AG04449 (cell line): ENCODE results near the gene CLMP.

Source experiments
- CTCF ChIA-PET: fragments of 350-600 bp; formaldehyde crosslinking; extraction: SDS; loops from one replicate; lab custom pipeline; 2021; ENCODE audit warnings: antibody characterized with exemption; lab: Yijun Ruan, JAX
- POLR2A ChIA-PET: fragments of 400-600, 350-600 bp; formaldehyde crosslinking; extraction: SDS; loops from one replicate; lab custom pipeline; 2020; ENCODE audit warnings: antibody characterized with exemption, inconsistent platforms; lab: Yijun Ruan, JAX
- DNase-seq: peaks from one replicate; pipeline ENCODE4 v3.0.0-alpha.2; 2010; ENCODE audit warnings: low read depth, low spot score
- H3K4me3 ChIP-seq: 2 replicates; pipeline ENCODE4 v1.5.1; 2011; ENCODE audit warnings: low read depth, mild to moderate bottlenecking, control low read depth, low read length
- TF ChIP-seq, protein P1 (sequence below): IDR thresholded peaks from one replicate; pipeline ENCODE4 v1.5.1; 2011; ENCODE audit warnings: mild to moderate bottlenecking, moderate library complexity, low read length, control low read depth, inconsistent platforms; ENCODE audit not compliant: insufficient read depth; ENCODE audit errors: missing control alignments

The CLMP gene

DNA sequence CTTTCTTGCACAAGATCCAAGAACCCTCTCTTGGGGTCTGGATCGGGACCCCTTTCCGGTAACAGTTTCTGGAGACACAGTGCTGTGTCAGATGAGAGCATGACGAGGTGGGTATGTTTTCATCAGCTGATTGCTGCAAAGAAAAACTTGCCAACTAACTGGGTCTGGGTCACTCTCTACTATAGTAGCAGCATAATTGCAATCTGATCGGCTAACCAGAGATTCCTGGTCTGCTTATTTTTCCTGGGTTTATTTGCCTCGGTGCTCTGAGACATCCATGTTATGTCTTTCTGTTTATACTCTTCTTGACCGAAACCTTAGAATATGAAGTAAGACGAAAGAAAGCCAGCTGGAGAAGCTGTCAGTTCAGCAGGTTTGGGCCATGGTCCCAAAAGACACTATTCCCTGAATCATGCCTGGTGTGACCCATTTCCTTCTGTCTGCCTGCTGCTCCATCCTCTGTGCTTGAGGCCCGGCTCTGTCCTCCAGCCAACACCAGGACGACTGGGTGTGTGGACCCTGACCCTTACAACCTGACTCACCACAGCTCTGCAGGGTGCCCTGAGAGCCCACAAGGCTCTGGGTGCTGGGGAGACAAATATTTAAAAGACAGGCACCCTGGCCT lies 24.1 kb upstream of the CLMP start:
- TF ChIP-seq, protein P1, sequence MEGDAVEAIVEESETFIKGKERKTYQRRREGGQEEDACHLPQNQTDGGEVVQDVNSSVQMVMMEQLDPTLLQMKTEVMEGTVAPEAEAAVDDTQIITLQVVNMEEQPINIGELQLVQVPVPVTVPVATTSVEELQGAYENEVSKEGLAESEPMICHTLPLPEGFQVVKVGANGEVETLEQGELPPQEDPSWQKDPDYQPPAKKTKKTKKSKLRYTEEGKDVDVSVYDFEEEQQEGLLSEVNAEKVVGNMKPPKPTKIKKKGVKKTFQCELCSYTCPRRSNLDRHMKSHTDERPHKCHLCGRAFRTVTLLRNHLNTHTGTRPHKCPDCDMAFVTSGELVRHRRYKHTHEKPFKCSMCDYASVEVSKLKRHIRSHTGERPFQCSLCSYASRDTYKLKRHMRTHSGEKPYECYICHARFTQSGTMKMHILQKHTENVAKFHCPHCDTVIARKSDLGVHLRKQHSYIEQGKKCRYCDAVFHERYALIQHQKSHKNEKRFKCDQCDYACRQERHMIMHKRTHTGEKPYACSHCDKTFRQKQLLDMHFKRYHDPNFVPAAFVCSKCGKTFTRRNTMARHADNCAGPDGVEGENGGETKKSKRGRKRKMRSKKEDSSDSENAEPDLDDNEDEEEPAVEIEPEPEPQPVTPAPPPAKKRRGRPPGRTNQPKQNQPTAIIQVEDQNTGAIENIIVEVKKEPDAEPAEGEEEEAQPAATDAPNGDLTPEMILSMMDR = no peak
- no peak for DNase-seq
- POLR2A ChIA-PET = no interaction called here
- CTCF ChIA-PET = interaction anchor here (1.0 to 3.6 kb wide), 4 partner anchors 9 to 116 kb away, joined by 3 to 20 read pairs (median 4); no protein-coding TSS in a partner anchor
- no peak overlapping the region for H3K4me3 ChIP-seq

DNA sequence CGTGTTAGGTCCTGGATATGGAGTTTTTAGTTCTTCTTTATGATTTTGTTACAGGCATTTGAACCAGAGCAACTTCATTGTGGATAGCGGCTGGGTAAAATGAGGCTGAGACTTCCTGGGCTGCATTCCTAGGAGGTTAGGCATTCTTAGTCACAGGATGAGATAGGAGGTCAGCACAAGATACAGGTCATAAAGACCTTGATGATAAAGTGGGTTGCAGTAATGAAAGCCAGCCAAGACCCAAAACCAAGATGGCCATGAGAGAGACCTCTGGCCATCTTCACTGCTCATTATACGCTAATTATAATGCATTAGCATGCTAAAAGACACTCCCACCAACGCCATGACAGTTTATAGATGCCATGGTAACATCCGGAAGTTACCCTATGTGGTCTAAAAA lies 23.4 kb upstream of the CLMP start:
- TF ChIP-seq, protein P1 = no peak
- CTCF ChIA-PET = interaction anchor here (1.0 to 3.6 kb wide), 4 partner anchors 10 to 115 kb away, joined by 3 to 20 read pairs (median 3); no protein-coding TSS in a partner anchor
- no peak for DNase-seq

DNA sequence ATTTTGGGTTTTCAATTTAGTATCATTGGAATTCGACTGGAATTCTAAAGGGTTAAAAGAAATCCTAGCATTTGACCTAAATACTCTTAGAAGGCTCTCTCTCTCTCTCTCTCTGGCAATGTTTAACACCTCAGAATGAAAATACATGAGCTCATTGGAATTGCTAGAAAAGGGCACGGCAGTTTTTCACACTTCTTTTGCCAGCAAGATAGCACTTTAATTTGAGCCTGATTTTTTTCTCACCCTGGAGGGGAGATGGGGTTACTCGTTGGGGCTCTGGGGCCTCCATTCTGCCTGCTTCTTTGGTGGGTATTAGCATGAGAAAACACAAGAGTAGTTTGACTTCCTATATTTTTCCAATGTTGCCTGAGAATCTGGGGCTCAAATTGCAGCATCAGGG lies 22.8 kb upstream of the CLMP start:
- DNase-seq = no peak
- no peak overlapping the region for H3K4me3 ChIP-seq
- ChIA-PET POLR2A (interaction anchor here (0.7 kb wide), 1 partner anchor 13 kb away, joined by 5 read pairs; no protein-coding TSS in a partner anchor), CTCF (interaction anchor here (1.4 to 3.6 kb wide), 2 partner anchors 12 to 28 kb away, joined by 3 to 20 read pairs; no protein-coding TSS in a partner anchor)
- TF ChIP-seq, protein P1 = no peak

More for the DNA sequence above, 23.4 kb upstream of the CLMP start:
- POLR2A ChIA-PET = interaction anchor here (0.7 kb wide), 1 partner anchor 13 kb away, joined by 5 read pairs; no protein-coding TSS in a partner anchor
- H3K4me3 ChIP-seq = no peak overlapping the region

DNA sequence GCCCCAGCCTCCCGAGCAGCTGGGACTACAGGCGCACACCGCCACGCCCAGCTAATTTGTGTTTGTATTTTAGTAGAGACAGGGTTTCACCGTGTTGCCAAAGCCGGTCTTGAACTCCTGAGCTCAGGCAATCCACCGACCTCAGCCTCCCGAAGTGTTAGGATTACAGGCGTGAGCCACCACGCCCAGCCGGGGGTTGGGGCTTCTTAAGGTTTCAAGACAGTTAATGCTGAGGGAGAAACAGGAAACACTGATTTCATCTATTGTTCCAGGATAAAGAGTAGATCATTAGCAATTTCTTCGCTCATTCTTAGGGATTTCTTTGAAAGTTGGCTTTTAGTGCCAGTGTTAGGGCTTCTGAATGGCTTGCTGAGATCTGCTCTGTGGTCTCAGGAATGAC lies 21.2 kb upstream of the CLMP start:
- POLR2A ChIA-PET = no interaction called here
- TF ChIP-seq, protein P1 = no peak
- CTCF ChIA-PET = interaction anchor here (0.8 kb wide), 1 partner anchor 45 kb away, joined by 3 read pairs; no protein-coding TSS in a partner anchor
- DNase-seq = no peak
- no peak overlapping the region for H3K4me3 ChIP-seq

DNA sequence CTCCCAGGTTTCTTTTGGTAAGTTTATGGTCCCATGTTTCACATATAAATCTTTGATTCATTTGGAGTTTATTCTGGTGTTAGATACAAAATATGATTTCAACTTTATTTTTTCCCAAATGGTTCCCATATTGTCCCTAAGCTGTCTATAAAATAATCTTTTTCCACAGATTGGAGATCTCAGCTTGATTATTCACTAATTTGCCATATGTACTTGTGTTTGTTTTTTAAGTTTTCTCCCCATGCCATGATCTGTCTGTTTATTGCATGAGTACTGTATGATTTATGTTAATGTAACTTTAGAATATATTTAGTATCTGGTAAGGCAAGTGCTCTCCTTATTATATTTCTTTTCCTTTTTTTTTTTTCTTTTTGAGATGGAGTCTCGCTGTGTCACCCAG lies 19.9 kb upstream of the CLMP start:
- no peak overlapping the region for H3K4me3 ChIP-seq
- ChIA-PET CTCF (interaction anchor here (1.6 kb wide), 1 partner anchor 47 kb away, joined by 7 read pairs; no protein-coding TSS in a partner anchor), POLR2A (no interaction called here)
- TF ChIP-seq, protein P1 = no peak
- no peak for DNase-seq

DNA sequence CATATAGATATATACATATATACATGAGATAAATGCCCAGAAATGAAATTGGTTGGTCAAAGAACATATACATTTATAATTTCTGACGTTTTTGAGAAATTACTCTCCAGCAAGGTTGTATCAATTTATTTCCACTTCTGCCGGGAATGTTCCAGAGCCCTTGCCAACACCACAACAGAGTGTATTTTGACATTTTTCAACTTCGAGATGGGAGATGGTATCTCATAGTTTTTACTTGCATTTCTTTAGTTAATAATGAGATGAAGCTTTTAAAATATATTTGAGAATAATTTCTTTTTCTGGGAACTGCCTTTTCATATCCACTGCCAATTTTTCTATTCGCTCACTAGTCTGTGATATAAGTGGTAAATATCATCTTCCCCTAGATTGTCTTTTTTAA lies 19.3 kb upstream of the CLMP start:
- POLR2A ChIA-PET = no interaction called here
- no peak for DNase-seq
- TF ChIP-seq, protein P1 = no peak
- no peak overlapping the region for H3K4me3 ChIP-seq
- CTCF ChIA-PET = interaction anchor here (1.6 kb wide), 1 partner anchor 47 kb away, joined by 7 read pairs; no protein-coding TSS in a partner anchor
